Neuronal stem cell (in vitro differentiated cells): ENCODE results near the gene ODF4.
"Not testable (repeated sequence)": the region's sequence is repeated elsewhere in the genome, so short reads cannot be mapped to it uniquely, and the experiment has no call there.

Source experiments
- DNase-seq: peaks from one replicate; pipeline ENCODE4 v3.0.0-alpha.2; 2013; ENCODE audit warnings: low spot score
- H2AFZ ChIP-seq: one replicate; pipeline ENCODE4 v1.6.1; 2013; ENCODE audit warnings: mild to moderate bottlenecking, low read length, inconsistent platforms
- H2AK5ac ChIP-seq: 2 replicates; pipeline ENCODE4 v1.6.1; 2013; ENCODE audit warnings: low read depth, mild to moderate bottlenecking, inconsistent platforms, low read length, moderate library complexity, mixed read lengths
- H2BK120ac ChIP-seq: 2 replicates; pipeline ENCODE4 v1.6.1; 2013; ENCODE audit warnings: low read depth, mild to moderate bottlenecking, inconsistent platforms, low read length, moderate library complexity, mixed read lengths
- H2BK12ac ChIP-seq: one replicate; pipeline ENCODE4 v1.6.1; 2013; ENCODE audit warnings: low read length, inconsistent platforms
- H2BK15ac ChIP-seq: 2 replicates; pipeline ENCODE4 v1.6.1; 2013; ENCODE audit warnings: mild to moderate bottlenecking, low read length, inconsistent platforms, mixed read lengths
- H2BK5ac ChIP-seq: one replicate; pipeline ENCODE4 v1.6.1; 2013; ENCODE audit warnings: inconsistent platforms, mild to moderate bottlenecking, low read length, moderate library complexity
- H3K14ac ChIP-seq: one replicate; pipeline ENCODE4 v1.6.1; 2013; ENCODE audit warnings: low read length, inconsistent platforms
- H3K18ac ChIP-seq: 2 replicates; pipeline ENCODE4 v1.6.1; 2013; ENCODE audit warnings: low read length, inconsistent platforms
- H3K23ac ChIP-seq: 2 replicates; pipeline ENCODE4 v1.6.1; 2013; ENCODE audit warnings: low read depth, mild to moderate bottlenecking, mixed read lengths, low read length, inconsistent platforms; ENCODE audit not compliant: poor library complexity
- H3K27ac ChIP-seq: replicated peaks from 3 replicates; pipeline ENCODE4 v1.5.1; 2013; ENCODE audit warnings: low read length, inconsistent platforms
- H3K27me3 ChIP-seq, 3 experiments: 2 replicates each; pipeline ENCODE4 v1.6.1; 2013; ENCODE audit warnings: low read length in 3 of 3, mild to moderate bottlenecking in 2 of 3, inconsistent platforms in 1 of 3, low read depth in 1 of 3, mixed read lengths in 1 of 3, moderate library complexity in 1 of 3; ENCODE audit not compliant: control insufficient read depth in 3 of 3, insufficient read depth in 3 of 3
- H3K36me3 ChIP-seq, 2 donors: replicated peaks in 1 of 2; 2 replicates each; pipeline ENCODE4 v1.6.1; 2013; ENCODE audit warnings: low read length in 2 of 2; ENCODE audit not compliant: control insufficient read depth in 2 of 2, insufficient read depth in 2 of 2
- H3K4ac ChIP-seq: 2 replicates; pipeline ENCODE4 v1.6.1; 2013; ENCODE audit warnings: inconsistent platforms, mild to moderate bottlenecking, low read length, moderate library complexity
- H3K4me1 ChIP-seq, 2 donors: 1 replicate in 1 of 2; 2 replicates in 1 of 2; pipeline ENCODE4 v1.6.1; 2013; ENCODE audit warnings: low read length in 2 of 2, low read depth in 1 of 2; ENCODE audit not compliant: control insufficient read depth in 2 of 2, insufficient read depth in 1 of 2
- H3K4me2 ChIP-seq: one replicate; pipeline ENCODE4 v1.6.1; 2013; ENCODE audit warnings: mild to moderate bottlenecking, low read length, inconsistent platforms; ENCODE audit not compliant: insufficient read depth, poor library complexity, severe bottlenecking
- H3K4me3 ChIP-seq, 2 donors: 2 replicates each; pipeline ENCODE4 v1.5.1; 2013; ENCODE audit warnings: low read length in 2 of 2, mild to moderate bottlenecking in 2 of 2, inconsistent platforms in 1 of 2, moderate library complexity in 1 of 2
- H3K79me1 ChIP-seq: one replicate; pipeline ENCODE4 v1.6.1; 2013; ENCODE audit warnings: low read depth, mild to moderate bottlenecking, inconsistent platforms, low read length, moderate library complexity
- H3K9ac ChIP-seq: one replicate; pipeline ENCODE4 v1.6.1; 2013; ENCODE audit warnings: mild to moderate bottlenecking, low read depth, low read length, inconsistent platforms; ENCODE audit not compliant: poor library complexity
- H3K9me3 ChIP-seq, 2 donors: replicated peaks in 1 of 2; 2 replicates each; pipeline versions ENCODE3 to v1.6.1; 2013; ENCODE audit warnings: low read length in 2 of 2, mild to moderate bottlenecking in 2 of 2, inconsistent platforms in 1 of 2, low read depth in 1 of 2, mixed read lengths in 1 of 2, moderate library complexity in 1 of 2; ENCODE audit not compliant: control insufficient read depth in 2 of 2, insufficient read depth in 1 of 2
- H4K8ac ChIP-seq: one replicate; pipeline ENCODE4 v1.6.1; 2013; ENCODE audit warnings: low read depth, mild to moderate bottlenecking, inconsistent platforms, low read length, moderate library complexity
- H4K91ac ChIP-seq: one replicate; pipeline ENCODE4 v1.6.1; 2013; ENCODE audit warnings: low read length, low read depth, mild to moderate bottlenecking, inconsistent platforms; ENCODE audit not compliant: poor library complexity
- WGBS, 2 donors: extraction: QIAGEN DNeasy Blood & Tissue Kit; methylation state at CpG; one replicate each; pipeline ENCODE4 v1.1.7; 2013; ENCODE audit warnings: missing lambda C conversion rate in 2 of 2, mixed read lengths in 1 of 2; ENCODE audit not compliant: insufficient read length in 2 of 2, insufficient replicate concordance in 1 of 2; ENCODE audit errors: extremely low coverage in 2 of 2; 5-methylcytosine and 5-hydroxymethylcytosine counted together

Gene ODF4

DNA sequence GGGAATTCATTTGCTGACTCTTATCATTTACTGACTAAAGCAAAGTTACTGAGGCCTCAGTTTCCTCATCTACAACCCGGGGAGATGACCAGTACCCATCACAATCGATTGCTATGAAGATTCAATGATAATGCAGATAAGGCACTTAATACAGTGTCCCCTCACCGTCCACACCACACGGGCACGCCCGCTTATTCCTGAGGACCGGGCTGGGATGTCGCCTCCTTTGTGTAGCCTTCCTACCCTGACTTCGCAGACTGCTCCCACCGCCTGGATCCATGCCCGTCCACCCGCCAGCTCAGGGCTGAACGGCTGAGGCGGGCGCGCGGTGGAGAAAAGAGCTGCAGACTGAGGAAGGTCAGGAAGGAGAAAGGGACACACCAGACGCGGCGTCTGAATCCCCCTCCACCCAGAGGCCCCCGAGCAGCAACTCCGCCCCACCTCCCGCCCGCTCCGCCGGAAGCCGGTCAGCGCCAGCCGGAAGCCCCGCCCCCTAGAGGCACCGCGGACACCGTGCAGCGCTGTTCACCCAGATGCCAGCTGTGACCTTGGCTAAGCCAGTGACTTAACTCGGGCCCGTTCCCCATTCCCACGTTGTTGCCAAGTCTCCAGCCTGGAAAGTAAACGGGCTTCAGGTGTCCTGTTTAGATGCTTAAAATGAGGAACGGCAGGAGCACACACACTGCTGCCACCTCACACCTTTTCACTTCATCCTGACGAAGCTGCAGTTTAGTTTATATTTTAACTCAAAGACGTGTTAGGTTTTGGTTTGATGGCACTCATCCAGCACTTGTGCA lies 36.8 kb downstream of the ODF4 start, which contains the start of gene KRABD2:
Gene KRABD2, minus strand, starts transcription at position 434 of the 797 bp plus-strand sequence.
- Histone ChIP-seq H4K8ac (peak within 1 kb of the TSS; percentile 52), H3K4me2 (peak within 1 kb of the TSS; percentile 81), H3K4ac (no peak within 1 kb of the TSS), H2BK12ac (no peak within 1 kb of the TSS), H3K9me3 (no peaks in the 10 kb centered on the region), H2AK5ac (peak within 1 kb of the TSS; percentile 12), H3K79me1 (peaks cover 2% of the 10 kb centered on the region), H3K36me3 (peaks cover 27 to 62% of the 10 kb centered on the region in 2 donors), H3K9ac (peak within 1 kb of the TSS; percentile 98), H2BK15ac (no peak within 1 kb of the TSS), H2BK120ac (no peak within 1 kb of the TSS), H3K23ac (peak within 1 kb of the TSS; percentile 87), H3K14ac (no peak within 1 kb of the TSS), H3K4me3 (peak within 1 kb of the TSS; percentile 76 to 96), H2BK5ac (no peak within 1 kb of the TSS), H4K91ac (no peak within 1 kb of the TSS), H3K4me1 (peaks cover 4 to 9% of the 10 kb centered on the region in 2 donors), H3K18ac (peak within 1 kb of the TSS; percentile 97), H3K27me3 (no peaks in the 10 kb centered on the region), H3K27ac (peak within 1 kb of the TSS; percentile 85), H2AFZ (peak within 1 kb of the TSS; percentile 90)
- DNase-seq: peak; percentile 79
- WGBS, 2 donors: no CpG with 5 or more reads among the region's 41 CpGs

- H2BK5ac ChIP-seq: no peak overlapping the region
- H2AK5ac ChIP-seq: no peak overlapping the region
- no peak overlapping the region for H2BK12ac ChIP-seq
- no peak overlapping the region for H3K9ac ChIP-seq
- DNase-seq: no peak
- H2BK120ac ChIP-seq: no peak overlapping the region
- H3K14ac ChIP-seq: no peak overlapping the region
- H3K4me2 ChIP-seq: no peak overlapping the region
- H3K79me1 ChIP-seq: peaks cover 2% of the 10 kb centered on the region
- H3K9me3 ChIP-seq: no peaks in the 10 kb centered on the region
- no peaks in the 10 kb centered on the region for H3K27me3 ChIP-seq
- H4K91ac ChIP-seq: no peak overlapping the region
- H4K8ac ChIP-seq: no peak overlapping the region
- H2AFZ ChIP-seq: no peak overlapping the region
- H3K36me3 ChIP-seq: peaks cover 29 to 63% of the 10 kb centered on the region in 2 donors
- whole genome bisulfite sequencing, 2 donors: no CpG with 5 or more reads among the region's 4 CpGs
- no peak overlapping the region for H3K4me3 ChIP-seq
- no peak overlapping the region for H3K23ac ChIP-seq
- no peak overlapping the region for H3K27ac ChIP-seq
- no peak overlapping the region for H3K18ac ChIP-seq
- H3K4ac ChIP-seq: no peak overlapping the region
- H3K4me1 ChIP-seq: peaks cover 7 to 12% of the 10 kb centered on the region in 2 donors
- no peak overlapping the region for H2BK15ac ChIP-seq
Observed at GRCh38 chr17:8377422-8377821, 37.8 kb downstream of the ODF4 start.

- not testable (repeated sequence) for H2BK15ac ChIP-seq, H2AK5ac ChIP-seq, H3K23ac ChIP-seq, H3K9me3 ChIP-seq, H3K9ac ChIP-seq, H2BK120ac ChIP-seq, H3K79me1 ChIP-seq, DNase-seq, H2BK12ac ChIP-seq, H3K14ac ChIP-seq, H3K18ac ChIP-seq, H2BK5ac ChIP-seq, H3K4me3 ChIP-seq, H3K4ac ChIP-seq, H3K27me3 ChIP-seq, H3K4me2 ChIP-seq, H4K8ac ChIP-seq, H4K91ac ChIP-seq, H3K27ac ChIP-seq, H2AFZ ChIP-seq
- WGBS, 2 donors: no CpG with 5 or more reads among the region's 8 CpGs
- peaks cover 29 to 60% of the 10 kb centered on the region in 2 donors for H3K36me3 ChIP-seq
- H3K4me1 ChIP-seq: peaks cover 7 to 12% of the 10 kb centered on the region in 2 donors
Observed at GRCh38 chr17:8378117-8378516, 38.5 kb downstream of the ODF4 start.

DNA sequence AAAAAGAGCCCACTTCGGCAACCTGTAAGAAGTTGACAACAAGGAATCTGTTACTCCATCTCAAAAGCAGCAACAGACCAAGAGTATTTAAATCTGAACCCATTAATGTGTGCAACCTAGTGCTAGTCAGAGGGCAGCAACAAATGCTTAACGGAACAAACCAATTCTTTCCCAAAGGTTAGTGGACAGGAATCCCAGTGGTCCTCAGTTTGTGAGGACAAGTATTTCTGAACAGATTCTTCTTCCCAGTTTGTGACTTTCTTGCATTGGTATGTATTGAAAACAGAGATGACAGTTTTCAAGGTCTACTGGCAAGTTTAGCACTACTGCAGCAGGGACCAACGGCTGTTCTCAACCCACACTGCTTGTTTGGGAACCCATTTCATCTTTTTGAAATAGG lies 40.4 kb downstream of the ODF4 start:
- Histone ChIP-seq H3K4me3 (no peak overlapping the region), H3K36me3 (peaks cover 29 to 60% of the 10 kb centered on the region in 2 donors), H3K18ac (no peak overlapping the region), H3K4ac (no peak overlapping the region), H2BK5ac (no peak overlapping the region), H3K79me1 (peaks cover 2% of the 10 kb centered on the region), H3K14ac (no peak overlapping the region), H2AFZ (no peak overlapping the region), H3K23ac (no peak overlapping the region), H3K27ac (no peak overlapping the region), H2BK15ac (no peak overlapping the region), H4K8ac (no peak overlapping the region), H2BK120ac (no peak overlapping the region), H2AK5ac (no peak overlapping the region), H4K91ac (no peak overlapping the region), H3K4me1 (peaks cover 7 to 12% of the 10 kb centered on the region in 2 donors), H3K27me3 (no peaks in the 10 kb centered on the region), H3K9me3 (no peaks in the 10 kb centered on the region), H3K4me2 (no peak overlapping the region), H3K9ac (no peak overlapping the region), H2BK12ac (no peak overlapping the region)
- no CpG with 5 or more reads among the region's 3 CpGs for WGBS, 2 donors
- DNase-seq: no peak
